DND-41 (cell line): Measurements from ENCODE around the gene RAB35.

Source experiments
- ATAC-seq: fragments of 200-7000 bp; cut with Tn5 transposase; 3 replicates; pipeline ENCODE4 v1.9.1; 2021; ENCODE audit warnings: low read depth; ENCODE audit not compliant: insufficient read depth
- DNase-seq: peaks from one replicate; pipeline ENCODE4 v3.0.0-alpha.2; 2020
- H2AFZ ChIP-seq: 2 replicates; pipeline ENCODE4 v1.6.0; 2012; ENCODE audit warnings: low read depth, low read length
- H3K27ac ChIP-seq: 2 replicates; pipeline ENCODE4 v1.5.1; 2012; ENCODE audit warnings: low read length, inconsistent platforms
- H3K27me3 ChIP-seq: fragments of 200-600 bp; sonication (generic); 2 replicates; pipeline ENCODE4 v1.6.0; 2012; ENCODE audit warnings: low read length, mild to moderate bottlenecking, inconsistent platforms; ENCODE audit not compliant: insufficient read depth, poor library complexity
- H3K36me3 ChIP-seq: 2 replicates; pipeline ENCODE4 v1.5.1; 2012; ENCODE audit warnings: low read length, inconsistent platforms; ENCODE audit not compliant: insufficient read depth
- H3K4me1 ChIP-seq: 2 replicates; pipeline ENCODE4 v1.5.1; 2012; ENCODE audit warnings: mild to moderate bottlenecking, low read length; ENCODE audit not compliant: insufficient read depth
- H3K4me2 ChIP-seq: 2 replicates; pipeline ENCODE4 v1.6.0; 2012; ENCODE audit warnings: mild to moderate bottlenecking, moderate library complexity, low read length, inconsistent platforms; ENCODE audit not compliant: insufficient read depth
- H3K4me3 ChIP-seq, 2 experiments: fragments of 200-600 bp in 1 of 2; shearing (Covaris generic) in 1 of 2; 2 replicates each; pipeline ENCODE4 v1.5.1; 2012 to 2016; ENCODE audit warnings: inconsistent platforms in 2 of 2, low read length in 2 of 2, mild to moderate bottlenecking in 2 of 2, low read depth in 1 of 2, moderate library complexity in 1 of 2
- H3K79me2 ChIP-seq: 2 replicates; pipeline ENCODE4 v1.6.0; 2012; ENCODE audit warnings: low read length, inconsistent platforms; ENCODE audit not compliant: insufficient read depth
- H3K9ac ChIP-seq: 2 replicates; pipeline ENCODE4 v1.6.0; 2012; ENCODE audit warnings: low read depth, mild to moderate bottlenecking, inconsistent platforms, low read length, moderate library complexity
- H3K9me3 ChIP-seq: 2 replicates; pipeline ENCODE4 v1.5.1; 2012; ENCODE audit warnings: low read length, moderate library complexity, mild to moderate bottlenecking, inconsistent platforms; ENCODE audit not compliant: insufficient read depth, severe bottlenecking
- H4K20me1 ChIP-seq: 2 replicates; pipeline ENCODE4 v1.6.0; 2012; ENCODE audit warnings: low read length; ENCODE audit not compliant: insufficient read depth
- EZH2 ChIP-seq: IDR thresholded peaks from 3 replicates; pipeline ENCODE4 v1.6.1; 2012; ENCODE audit warnings: borderline replicate concordance, low read depth, mild to moderate bottlenecking, moderate library complexity, low read length, inconsistent platforms; ENCODE audit not compliant: severe bottlenecking
- TF ChIP-seq, protein P1 (sequence below): IDR thresholded peaks from 2 replicates; pipeline ENCODE4 v1.5.1; 2012; ENCODE audit warnings: borderline replicate concordance, low read length, moderate library complexity, mild to moderate bottlenecking; ENCODE audit not compliant: poor library complexity, severe bottlenecking; ENCODE audit errors: extremely low read depth

RAB35 gene

DNA sequence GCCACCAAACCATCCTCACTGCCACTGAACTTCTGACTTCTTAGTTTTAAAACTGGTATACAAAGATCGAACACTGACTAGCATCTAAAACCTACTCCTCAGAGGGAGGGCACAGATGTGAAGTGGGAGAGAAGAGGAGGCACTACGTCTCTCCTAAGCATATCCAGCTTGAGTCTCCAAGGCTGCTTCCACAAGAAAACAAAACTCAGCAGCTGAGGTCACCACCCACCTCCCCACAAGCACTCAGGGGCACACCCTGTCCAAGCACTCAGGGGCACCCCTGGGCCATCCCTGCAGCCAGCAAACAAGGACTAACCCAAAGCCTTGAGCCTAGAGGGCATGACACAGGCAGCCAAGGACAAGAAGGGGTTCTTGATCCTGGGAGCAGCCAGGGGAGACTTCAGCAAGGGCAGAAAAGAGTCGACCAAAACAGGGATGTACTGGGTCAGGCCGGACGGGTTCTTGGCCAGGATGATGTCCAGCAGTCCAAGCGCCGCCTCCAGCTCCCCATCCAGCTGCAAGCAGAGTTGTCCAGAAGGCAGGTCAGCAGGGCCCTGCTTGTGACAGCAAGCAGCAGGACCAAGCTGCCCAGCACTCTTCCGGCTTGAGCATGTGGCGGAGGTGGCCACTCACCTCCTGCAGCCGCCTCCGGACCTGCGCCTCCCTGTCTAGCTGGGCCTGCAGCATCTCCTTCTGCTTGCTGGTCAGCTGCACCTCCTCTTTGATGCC lies 43.1 kb upstream of the RAB35 start:
- Histone ChIP-seq H3K9ac (no peak overlapping the region), H3K4me2 (no peak overlapping the region), H3K9me3 (no peaks in the 10 kb centered on the region), H3K36me3 (peaks cover 99% of the 10 kb centered on the region), H2AFZ (no peak overlapping the region), H4K20me1 (peaks cover 11% of the 10 kb centered on the region), H3K79me2 (no peaks in the 10 kb centered on the region), H3K27ac (no peak overlapping the region), H3K4me1 (no peaks in the 10 kb centered on the region), H3K27me3 (no peaks in the 10 kb centered on the region), H3K4me3 (no peak overlapping the region)
- ATAC-seq (no peak), DNase-seq (no peak)
- TF ChIP-seq EZH2: no peak

DNA sequence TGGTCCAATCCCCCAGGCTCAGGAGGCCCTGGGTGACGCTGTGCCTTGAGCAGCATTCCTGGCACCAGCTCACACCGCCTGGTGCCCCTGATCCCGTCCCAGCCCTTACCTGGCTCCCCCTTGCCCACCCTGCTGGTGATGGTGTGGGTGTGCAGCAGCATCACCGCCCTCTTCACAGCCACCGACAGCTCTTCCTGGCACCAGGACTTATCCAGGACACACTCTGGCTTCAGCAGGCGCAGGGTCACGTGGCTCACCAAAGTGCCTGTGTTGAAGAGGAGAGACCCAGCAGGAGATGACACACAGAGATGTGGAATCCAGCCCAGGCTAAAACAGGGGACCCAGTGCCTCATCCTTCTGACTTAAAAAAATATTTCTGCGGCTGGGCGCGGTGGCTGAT lies 41.8 kb upstream of the RAB35 start:
- H4K20me1 ChIP-seq: peaks cover 11% of the 10 kb centered on the region
- no peak overlapping the region for H3K4me3 ChIP-seq
- no peak overlapping the region for H3K27ac ChIP-seq
- H3K4me2 ChIP-seq: no peak overlapping the region
- no peaks in the 10 kb centered on the region for H3K79me2 ChIP-seq
- H2AFZ ChIP-seq: no peak overlapping the region
- no peaks in the 10 kb centered on the region for H3K27me3 ChIP-seq
- H3K36me3 ChIP-seq: peaks cover 99% of the 10 kb centered on the region
- no peaks in the 10 kb centered on the region for H3K9me3 ChIP-seq
- TF ChIP-seq, protein P1, sequence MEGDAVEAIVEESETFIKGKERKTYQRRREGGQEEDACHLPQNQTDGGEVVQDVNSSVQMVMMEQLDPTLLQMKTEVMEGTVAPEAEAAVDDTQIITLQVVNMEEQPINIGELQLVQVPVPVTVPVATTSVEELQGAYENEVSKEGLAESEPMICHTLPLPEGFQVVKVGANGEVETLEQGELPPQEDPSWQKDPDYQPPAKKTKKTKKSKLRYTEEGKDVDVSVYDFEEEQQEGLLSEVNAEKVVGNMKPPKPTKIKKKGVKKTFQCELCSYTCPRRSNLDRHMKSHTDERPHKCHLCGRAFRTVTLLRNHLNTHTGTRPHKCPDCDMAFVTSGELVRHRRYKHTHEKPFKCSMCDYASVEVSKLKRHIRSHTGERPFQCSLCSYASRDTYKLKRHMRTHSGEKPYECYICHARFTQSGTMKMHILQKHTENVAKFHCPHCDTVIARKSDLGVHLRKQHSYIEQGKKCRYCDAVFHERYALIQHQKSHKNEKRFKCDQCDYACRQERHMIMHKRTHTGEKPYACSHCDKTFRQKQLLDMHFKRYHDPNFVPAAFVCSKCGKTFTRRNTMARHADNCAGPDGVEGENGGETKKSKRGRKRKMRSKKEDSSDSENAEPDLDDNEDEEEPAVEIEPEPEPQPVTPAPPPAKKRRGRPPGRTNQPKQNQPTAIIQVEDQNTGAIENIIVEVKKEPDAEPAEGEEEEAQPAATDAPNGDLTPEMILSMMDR: no peak
- TF ChIP-seq EZH2: no peak
- no peaks in the 10 kb centered on the region for H3K4me1 ChIP-seq
- no peak for DNase-seq
- ATAC-seq: no peak
- no peak overlapping the region for H3K9ac ChIP-seq

DNA sequence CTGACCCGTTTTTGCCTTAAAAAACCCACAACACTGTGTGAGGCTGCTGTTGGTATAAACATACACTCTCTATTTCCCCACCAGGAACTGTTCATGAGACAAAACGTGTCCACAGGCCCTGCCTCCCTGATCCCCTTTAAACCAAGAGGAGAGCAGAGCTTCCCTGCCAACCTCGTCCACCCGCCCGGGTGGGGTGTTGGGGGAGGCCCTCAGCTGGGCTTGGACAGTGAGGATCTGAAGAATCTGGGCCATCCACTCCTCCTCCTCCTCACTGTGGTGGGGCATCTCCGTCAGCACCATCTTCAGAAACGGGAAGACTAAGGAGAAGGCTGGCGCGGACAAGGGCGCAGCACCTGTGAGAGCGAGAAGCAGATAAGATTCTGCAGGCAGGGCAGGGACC lies 41.1 kb upstream of the RAB35 start:
- H3K36me3 ChIP-seq: peaks cover 99% of the 10 kb centered on the region
- no peak overlapping the region for H3K4me3 ChIP-seq
- no peak for DNase-seq
- ATAC-seq: no peak
- H3K9ac ChIP-seq: no peak overlapping the region
- H3K79me2 ChIP-seq: no peaks in the 10 kb centered on the region
- no peak overlapping the region for H2AFZ ChIP-seq
- H3K27ac ChIP-seq: no peak overlapping the region
- no peak for TF ChIP-seq EZH2
- TF ChIP-seq, protein P1: no peak
- peaks cover 8% of the 10 kb centered on the region for H4K20me1 ChIP-seq
- no peaks in the 10 kb centered on the region for H3K27me3 ChIP-seq
- no peaks in the 10 kb centered on the region for H3K4me1 ChIP-seq
- no peak overlapping the region for H3K4me2 ChIP-seq
- H3K9me3 ChIP-seq: no peaks in the 10 kb centered on the region

DNA sequence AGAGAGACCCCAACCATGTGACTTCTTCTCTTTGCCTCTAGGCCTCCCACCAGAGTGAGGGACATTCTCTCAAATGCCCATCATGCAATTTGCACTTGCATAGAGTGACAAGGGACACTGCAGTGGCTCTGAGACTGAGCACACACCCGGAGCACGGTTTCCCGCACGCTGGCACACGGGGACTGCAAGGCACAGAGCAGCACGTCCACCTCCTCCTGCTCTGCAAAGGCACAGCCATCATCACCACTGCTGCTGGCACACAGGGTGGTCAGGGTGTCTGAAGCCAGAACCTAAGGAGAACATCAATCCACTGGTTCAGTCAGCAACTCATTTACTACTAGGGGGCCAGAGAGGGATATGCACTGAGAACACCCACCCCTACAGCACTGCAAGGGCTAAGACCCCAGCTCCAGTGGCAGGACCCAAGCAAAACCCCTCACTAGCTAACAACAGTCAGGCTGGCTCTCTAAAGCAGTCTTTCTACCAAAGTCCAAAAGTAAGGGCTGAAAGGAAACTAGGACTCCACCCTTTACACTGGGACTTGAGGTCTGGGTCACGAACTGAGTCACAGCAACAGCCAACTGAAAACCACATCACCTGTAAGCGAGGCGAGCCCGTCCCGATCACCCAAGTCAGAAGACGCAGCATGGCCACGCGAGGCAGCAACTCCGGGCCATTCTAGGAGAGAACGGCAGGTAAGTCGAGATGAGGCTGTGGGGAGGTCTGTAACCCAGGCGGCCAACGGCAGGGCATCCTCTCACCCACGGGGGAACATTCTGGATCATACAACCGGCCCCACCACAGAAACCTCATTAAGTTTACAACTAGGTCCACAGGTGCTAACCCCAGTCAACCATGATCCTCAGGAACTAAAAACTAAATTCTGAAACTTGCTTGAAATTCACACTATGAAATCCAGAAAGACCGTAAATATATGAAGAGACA lies 40.0 kb upstream of the RAB35 start:
- H4K20me1 ChIP-seq: peaks cover 5% of the 10 kb centered on the region
- ATAC-seq (no peak), DNase-seq (no peak)
- no peak overlapping the region for H3K27ac ChIP-seq
- H3K9ac ChIP-seq: no peak overlapping the region
- H3K4me2 ChIP-seq: no peak overlapping the region
- no peak overlapping the region for H2AFZ ChIP-seq
- peaks cover 94% of the 10 kb centered on the region for H3K36me3 ChIP-seq
- H3K9me3 ChIP-seq: no peaks in the 10 kb centered on the region
- H3K4me3 ChIP-seq: no peak overlapping the region
- H3K4me1 ChIP-seq: no peaks in the 10 kb centered on the region
- no peaks in the 10 kb centered on the region for H3K79me2 ChIP-seq
- TF ChIP-seq, protein P1: no peak
- TF ChIP-seq EZH2: no peak
- no peaks in the 10 kb centered on the region for H3K27me3 ChIP-seq
